ENCODE measurements around the gene RNF138. TPM values are rescaled to one million over a fixed set of nuclear protein-coding genes. Genes with fewer than 3 reads are reported as not detected.

Gene RNF138
- total and polyA plus RNA-seq, 2 donors (not counting 1 experiment from before 2014, with no cell fraction given): 30.9 to 60.8 TPM

DNA sequence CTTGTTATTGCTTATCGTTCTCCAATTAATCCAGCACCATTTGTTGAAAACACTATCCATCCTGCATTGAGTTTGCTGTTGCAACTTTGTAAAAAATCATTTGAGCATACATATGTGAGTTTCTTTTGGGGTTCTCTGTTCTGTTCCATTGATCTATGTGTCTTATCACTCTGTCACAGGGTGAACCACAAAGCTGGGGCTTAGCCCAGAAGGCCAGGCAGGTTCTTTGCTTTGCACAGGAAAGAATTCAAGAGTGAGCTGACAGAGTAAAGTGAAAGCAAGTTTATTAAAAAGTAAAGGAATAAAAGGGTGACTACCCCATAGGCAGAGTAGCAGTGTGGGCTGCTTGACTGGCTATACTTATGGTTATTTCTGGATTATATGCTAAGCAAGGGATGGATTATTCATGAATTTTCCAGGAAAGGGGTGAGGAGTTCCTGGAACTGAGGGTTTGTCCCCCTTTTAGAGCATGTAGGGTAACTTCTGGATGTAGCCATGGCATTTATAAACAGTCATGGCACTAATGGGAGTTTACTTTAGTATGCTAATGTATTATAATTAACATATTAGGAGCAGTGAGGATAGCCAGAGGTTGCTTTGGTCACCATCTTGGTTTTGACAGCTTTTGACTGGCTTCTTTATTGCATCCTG is 46.8 kb downstream of the RNF138 start:
- Mint-ChIP-seq H3K27ac (no peak overlapping the region), H3K4me3 (no peak overlapping the region), H3K4me1 (no peaks in the 10 kb centered on the region), H3K27me3 (no peaks in the 10 kb centered on the region), H3K9me3 (ENCODE audit: insufficient read depth) (no peaks in the 10 kb centered on the region)
- no CpG with 5 or more reads among the region's 1 CpG for WGBS (ENCODE audit: insufficient coverage)
- Histone ChIP-seq H2AFZ (ENCODE audit: insufficient read depth, low read depth, low read length, poor library complexity, severe bottlenecking) (no peak overlapping the region), H3K4me3 (ENCODE audit: control extremely low read depth in 1 of 5, extremely low read depth in 1 of 5, insufficient read depth in 1 of 5, low read depth in 2 of 5, low read length in 4 of 5) (no peak overlapping the region), H3K4me1 (ENCODE audit: control insufficient read depth in 2 of 2, insufficient read depth in 2 of 2, low read length in 2 of 2) (no peaks in the 10 kb centered on the region), H3K9ac (ENCODE audit: low read length) (no peak overlapping the region), H4K20me1 (ENCODE audit: control insufficient read depth, insufficient read depth, low read length, poor library complexity, severe bottlenecking) (no peaks in the 10 kb centered on the region), H3K79me2 (ENCODE audit: control insufficient read depth, insufficient read depth, low read length) (no peaks in the 10 kb centered on the region), H3K27me3 (replicated peaks in 1 of 4; ENCODE audit: control extremely low read depth in 1 of 4, control insufficient read depth in 3 of 4, insufficient read depth in 4 of 4, low read length in 3 of 4) (no peaks in the 10 kb centered on the region), H3K36me3 (replicated peaks in 1 of 2; ENCODE audit: control extremely low read depth in 1 of 2, control insufficient read depth in 1 of 2, extremely low read depth in 1 of 2, insufficient read depth in 2 of 2, low read length in 1 of 2) (no peaks in the 10 kb centered on the region), H3K4me2 (replicated peaks; ENCODE audit: low read depth, low read length, poor library complexity, severe bottlenecking) (no peak overlapping the region), H3K27ac (ENCODE audit: low read length in 2 of 2) (no peak overlapping the region), H3K9me3 (ENCODE audit: control extremely low read depth in 1 of 3, control insufficient read depth in 2 of 3, insufficient read depth in 1 of 3, low read length in 2 of 3) (peaks cover 0 to 6% (median 0%) of the 10 kb centered on the region in 3 donors)
- CTCF ChIA-PET: no interaction called here
- intact Hi-C loops (cut with micrococcal nuclease): no loop called here
- ATAC-seq (ENCODE audit: low read depth) (no peak), DNase-seq (no peak)
- POLR2A ChIA-PET: no interaction called here
- TF ChIP-seq EZH2 (IDR thresholded peaks at IDR 0.05; ENCODE audit: borderline replicate concordance, insufficient read depth, low read depth, low read length, poor library complexity, severe bottlenecking): no peak
- TF ChIP-seq, protein P1, sequence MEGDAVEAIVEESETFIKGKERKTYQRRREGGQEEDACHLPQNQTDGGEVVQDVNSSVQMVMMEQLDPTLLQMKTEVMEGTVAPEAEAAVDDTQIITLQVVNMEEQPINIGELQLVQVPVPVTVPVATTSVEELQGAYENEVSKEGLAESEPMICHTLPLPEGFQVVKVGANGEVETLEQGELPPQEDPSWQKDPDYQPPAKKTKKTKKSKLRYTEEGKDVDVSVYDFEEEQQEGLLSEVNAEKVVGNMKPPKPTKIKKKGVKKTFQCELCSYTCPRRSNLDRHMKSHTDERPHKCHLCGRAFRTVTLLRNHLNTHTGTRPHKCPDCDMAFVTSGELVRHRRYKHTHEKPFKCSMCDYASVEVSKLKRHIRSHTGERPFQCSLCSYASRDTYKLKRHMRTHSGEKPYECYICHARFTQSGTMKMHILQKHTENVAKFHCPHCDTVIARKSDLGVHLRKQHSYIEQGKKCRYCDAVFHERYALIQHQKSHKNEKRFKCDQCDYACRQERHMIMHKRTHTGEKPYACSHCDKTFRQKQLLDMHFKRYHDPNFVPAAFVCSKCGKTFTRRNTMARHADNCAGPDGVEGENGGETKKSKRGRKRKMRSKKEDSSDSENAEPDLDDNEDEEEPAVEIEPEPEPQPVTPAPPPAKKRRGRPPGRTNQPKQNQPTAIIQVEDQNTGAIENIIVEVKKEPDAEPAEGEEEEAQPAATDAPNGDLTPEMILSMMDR (IDR thresholded peaks at IDR 0.05): no peak

DNA sequence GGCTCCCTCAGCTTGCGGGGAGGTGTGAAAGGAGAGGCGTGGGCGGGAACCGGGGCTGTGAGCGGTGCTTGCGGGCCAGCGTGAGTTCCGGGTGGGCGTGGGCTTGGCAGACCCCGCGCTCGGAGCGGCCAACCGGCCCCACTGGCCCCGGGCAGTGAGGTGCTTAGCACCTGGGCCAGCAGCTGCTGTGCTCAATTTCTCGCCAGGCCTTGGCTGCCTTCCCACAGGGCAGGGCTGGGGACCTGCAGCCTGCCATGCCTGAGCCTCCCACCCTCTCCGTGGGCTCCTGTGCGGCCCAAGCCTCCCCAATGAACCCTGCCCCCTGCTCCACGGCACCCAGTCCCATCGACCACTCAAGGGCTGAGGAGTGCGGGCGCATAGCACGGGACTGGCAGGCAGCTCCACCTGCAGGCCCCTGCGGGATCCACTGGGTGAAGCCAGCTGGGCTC is 48.2 kb downstream of the RNF138 start:
- 98% methylated on average over 24 of the region's 24 CpGs for WGBS (ENCODE audit: insufficient coverage)
- CTCF ChIA-PET: no interaction called here
- ATAC-seq (ENCODE audit: low read depth) (no peak), DNase-seq (no peak)
- Histone ChIP-seq H3K4me2 (replicated peaks; ENCODE audit: low read depth, low read length, poor library complexity, severe bottlenecking) (no peak overlapping the region), H2AFZ (ENCODE audit: insufficient read depth, low read depth, low read length, poor library complexity, severe bottlenecking) (no peak overlapping the region), H3K27me3 (replicated peaks in 1 of 4; ENCODE audit: control extremely low read depth in 1 of 4, control insufficient read depth in 3 of 4, insufficient read depth in 4 of 4, low read length in 3 of 4) (no peaks in the 10 kb centered on the region), H3K9me3 (ENCODE audit: control extremely low read depth in 1 of 3, control insufficient read depth in 2 of 3, insufficient read depth in 1 of 3, low read length in 2 of 3) (peaks cover 0 to 6% (median 0%) of the 10 kb centered on the region in 3 donors), H4K20me1 (ENCODE audit: control insufficient read depth, insufficient read depth, low read length, poor library complexity, severe bottlenecking) (no peaks in the 10 kb centered on the region), H3K4me1 (ENCODE audit: control insufficient read depth in 2 of 2, insufficient read depth in 2 of 2, low read length in 2 of 2) (no peaks in the 10 kb centered on the region), H3K9ac (ENCODE audit: low read length) (no peak overlapping the region), H3K4me3 (ENCODE audit: control extremely low read depth in 1 of 5, extremely low read depth in 1 of 5, insufficient read depth in 1 of 5, low read depth in 2 of 5, low read length in 4 of 5) (no peak overlapping the region), H3K36me3 (replicated peaks in 1 of 2; ENCODE audit: control extremely low read depth in 1 of 2, control insufficient read depth in 1 of 2, extremely low read depth in 1 of 2, insufficient read depth in 2 of 2, low read length in 1 of 2) (no peaks in the 10 kb centered on the region), H3K79me2 (ENCODE audit: control insufficient read depth, insufficient read depth, low read length) (no peaks in the 10 kb centered on the region), H3K27ac (ENCODE audit: low read length in 2 of 2) (no peak overlapping the region)
- no peaks in the 10 kb centered on the region for H3K4me1 Mint-ChIP-seq
- H3K27ac Mint-ChIP-seq: no peak overlapping the region
- no peaks in the 10 kb centered on the region for H3K9me3 Mint-ChIP-seq (ENCODE audit: insufficient read depth)
- POLR2A ChIA-PET: no interaction called here
- TF ChIP-seq, protein P1 (IDR thresholded peaks at IDR 0.05): no peak
- TF ChIP-seq EZH2 (IDR thresholded peaks at IDR 0.05; ENCODE audit: borderline replicate concordance, insufficient read depth, low read depth, low read length, poor library complexity, severe bottlenecking): no peak
- H3K4me3 Mint-ChIP-seq: no peak overlapping the region
- intact Hi-C loops (cut with micrococcal nuclease): no loop called here
- H3K27me3 Mint-ChIP-seq: no peaks in the 10 kb centered on the region

Measured in B cell (primary cell).